HEK293 (cell line): ENCODE measurements around the gene CEACAM19.
A peak's percentile ranks its signal among the peaks of the same experiment; 100 is the strongest.

Source experiments
- EGR2 ChIP-seq: fragments of 450-650 bp; formaldehyde crosslinking; IDR thresholded peaks from 2 replicates; pipeline ENCODE4 v1.5.1; 2016; ENCODE audit warnings: low read depth, missing biosample characterization, missing genetic modification characterization
- HIC1 ChIP-seq: fragments of 450-650 bp; formaldehyde crosslinking; IDR thresholded peaks from 2 replicates; pipeline ENCODE4 v1.5.1; 2016; ENCODE audit warnings: missing biosample characterization, missing genetic modification characterization
- KLF17 ChIP-seq: fragments of 450-650 bp; formaldehyde crosslinking; IDR thresholded peaks from 2 replicates; pipeline ENCODE4 v1.5.1; 2016; ENCODE audit warnings: missing biosample characterization, missing genetic modification characterization
- KLF7 ChIP-seq: fragments of 450-650 bp; formaldehyde crosslinking; IDR thresholded peaks from 2 replicates; pipeline ENCODE4 v1.5.1; 2016; ENCODE audit warnings: missing biosample characterization, missing genetic modification characterization, borderline replicate concordance
- REST ChIP-seq: fragments of 450-650 bp; formaldehyde crosslinking; IDR thresholded peaks from 2 replicates; pipeline ENCODE4 v1.5.1; 2016; ENCODE audit warnings: missing biosample characterization, missing genetic modification characterization
- ZBTB48 ChIP-seq: fragments of 450-650 bp; formaldehyde crosslinking; IDR thresholded peaks from 2 replicates; pipeline ENCODE4 v1.5.1; 2016; ENCODE audit warnings: missing biosample characterization, missing genetic modification characterization
- ZBTB7A ChIP-seq: fragments of 450-650 bp; formaldehyde crosslinking; IDR thresholded peaks from 2 replicates; pipeline ENCODE4 v1.5.1; 2016; ENCODE audit warnings: low read depth, missing biosample characterization, missing genetic modification characterization
- ZIC2 ChIP-seq: fragments of 450-650 bp; formaldehyde crosslinking; IDR thresholded peaks from 2 replicates; pipeline ENCODE4 v1.5.1; 2016; ENCODE audit warnings: missing biosample characterization, missing genetic modification characterization
- ZNF10 ChIP-seq: fragments of 450-650 bp; formaldehyde crosslinking; IDR thresholded peaks from 2 replicates; pipeline ENCODE4 v1.5.1; 2017; ENCODE audit warnings: missing biosample characterization, missing genetic modification characterization
- ZNF18 ChIP-seq: fragments of 450-650 bp; formaldehyde crosslinking; IDR thresholded peaks from 2 replicates; pipeline ENCODE4 v1.5.1; 2016; ENCODE audit warnings: missing biosample characterization, missing genetic modification characterization
- ZNF221 ChIP-seq: fragments of 450-650 bp; formaldehyde crosslinking; IDR thresholded peaks from 2 replicates; pipeline ENCODE4 v1.5.1; 2017; ENCODE audit warnings: missing biosample characterization, missing genetic modification characterization, borderline replicate concordance
- ZNF239 ChIP-seq: fragments of 450-650 bp; formaldehyde crosslinking; IDR thresholded peaks from 2 replicates; pipeline ENCODE4 v1.5.1; 2016; ENCODE audit warnings: missing biosample characterization, missing genetic modification characterization
- ZNF248 ChIP-seq: fragments of 450-650 bp; formaldehyde crosslinking; IDR thresholded peaks from 2 replicates; pipeline ENCODE4 v1.5.1; 2017; ENCODE audit warnings: missing biosample characterization, missing genetic modification characterization
- ZNF274 ChIP-seq, 2 experiments: fragments of 200-500 bp in 1 of 2; fragments of 450-650 bp in 1 of 2; sonication (Bioruptor generic) in 1 of 2; formaldehyde crosslinking in 1 of 2; IDR thresholded peaks; 2 replicates each; pipeline versions ENCODE4 v1.5.1 to v1.6.1; 2014 to 2016; ENCODE audit warnings: borderline replicate concordance in 1 of 2, inconsistent platforms in 1 of 2, low read length in 1 of 2, missing biosample characterization in 1 of 2, missing genetic modification characterization in 1 of 2
- ZNF324 ChIP-seq: fragments of 450-650 bp; formaldehyde crosslinking; IDR thresholded peaks from 2 replicates; pipeline ENCODE4 v1.5.1; 2016; ENCODE audit warnings: missing biosample characterization, missing genetic modification characterization
- ZNF501 ChIP-seq: fragments of 450-650 bp; formaldehyde crosslinking; IDR thresholded peaks from 2 replicates; pipeline ENCODE4 v1.5.1; 2016; ENCODE audit warnings: missing biosample characterization, missing genetic modification characterization
- ZNF560 ChIP-seq: fragments of 450-650 bp; formaldehyde crosslinking; IDR thresholded peaks from 2 replicates; pipeline ENCODE4 v1.5.1; 2017; ENCODE audit warnings: missing biosample characterization, missing genetic modification characterization, borderline replicate concordance
- ZNF580 ChIP-seq: fragments of 450-650 bp; formaldehyde crosslinking; IDR thresholded peaks from 2 replicates; pipeline ENCODE4 v1.5.1; 2016; ENCODE audit warnings: missing biosample characterization, missing genetic modification characterization
- ZNF600 ChIP-seq: fragments of 450-650 bp; formaldehyde crosslinking; IDR thresholded peaks from 2 replicates; pipeline ENCODE4 v1.5.1; 2016; ENCODE audit warnings: missing biosample characterization, missing genetic modification characterization
- ZNF645 ChIP-seq: fragments of 450-650 bp; formaldehyde crosslinking; IDR thresholded peaks from 2 replicates; pipeline ENCODE4; 2016; ENCODE audit warnings: missing biosample characterization, missing genetic modification characterization
- ZNF654 ChIP-seq: fragments of 450-650 bp; formaldehyde crosslinking; IDR thresholded peaks from 2 replicates; pipeline ENCODE4 v1.5.1; 2016; ENCODE audit warnings: low read depth, missing biosample characterization, missing genetic modification characterization
- ZNF701 ChIP-seq: fragments of 450-650 bp; formaldehyde crosslinking; IDR thresholded peaks from 2 replicates; pipeline ENCODE4 v1.5.1; 2016; ENCODE audit warnings: missing biosample characterization, missing genetic modification characterization
- ZNF707 ChIP-seq: fragments of 450-650 bp; formaldehyde crosslinking; IDR thresholded peaks from 2 replicates; pipeline ENCODE4 v1.5.1; 2016; ENCODE audit warnings: missing biosample characterization, missing genetic modification characterization
- ZNF768 ChIP-seq: fragments of 450-650 bp; formaldehyde crosslinking; IDR thresholded peaks from 2 replicates; pipeline ENCODE4 v1.5.1; 2018; ENCODE audit warnings: missing biosample characterization, mild to moderate bottlenecking, missing genetic modification characterization
- ZNF776 ChIP-seq: fragments of 450-650 bp; formaldehyde crosslinking; IDR thresholded peaks from 2 replicates; pipeline ENCODE4 v1.5.0; 2017; ENCODE audit warnings: missing biosample characterization, missing genetic modification characterization, borderline replicate concordance
- ZNF791 ChIP-seq: fragments of 450-650 bp; formaldehyde crosslinking; IDR thresholded peaks from 2 replicates; pipeline ENCODE4 v1.5.1; 2016; ENCODE audit warnings: missing biosample characterization, missing genetic modification characterization
- ZSCAN23 ChIP-seq: fragments of 450-650 bp; formaldehyde crosslinking; IDR thresholded peaks from 2 replicates; pipeline ENCODE4 v1.5.1; 2016; ENCODE audit warnings: missing biosample characterization, missing genetic modification characterization

The CEACAM19 gene

GRCh38 chr19:44643605-44644401 lies 27.5 kb upstream of the CEACAM19 start, which contains the start of gene PVR (continued):
- no peak for TF ChIP-seq ZBTB7A (tag by site-specific recombination)
- peak; percentile 44 for TF ChIP-seq ZIC2
- no peak for TF ChIP-seq ZNF580 (tag by site-specific recombination)
- no peak for TF ChIP-seq ZNF791 (tag by site-specific recombination)
- TF ChIP-seq ZNF501, result peak; percentile 39; the same call in 1 of the 2 replicates
- no peak for TF ChIP-seq ZNF600
- no peak for TF ChIP-seq EGR2
- no peak for TF ChIP-seq ZNF707 (tag by site-specific recombination)
- no peak for TF ChIP-seq ZNF239 (tag by site-specific recombination)
- 0 out of 2 replicates have a peak, but pooled peaks have one; percentile 6 for TF ChIP-seq REST (tag by site-specific recombination)
- no peak for TF ChIP-seq ZSCAN23 (tag by site-specific recombination)
- TF ChIP-seq ZNF18 (tag by site-specific recombination), result no peak
- TF ChIP-seq ZNF10 (tag by site-specific recombination), result no peak
- no peak for TF ChIP-seq KLF7 (tag by site-specific recombination)
- no peak for TF ChIP-seq ZNF645 (tag by site-specific recombination)
- TF ChIP-seq ZNF324 (tag by site-specific recombination), result no peak
- TF ChIP-seq ZNF768 (tag by site-specific recombination), result no peak
- no peak for TF ChIP-seq ZNF248 (tag by site-specific recombination)
- no peak for TF ChIP-seq ZNF560
- TF ChIP-seq ZNF776 (tag by site-specific recombination), result no peak
- no peak for TF ChIP-seq ZNF274 (IDR thresholded peaks at IDR 0.05; ENCODE audit: low read length)
- peak; percentile 21; the same call in 1 of the 2 replicates for TF ChIP-seq ZNF274 (tag by site-specific recombination; IDR thresholded peaks at IDR 0.05; ENCODE audit: borderline replicate concordance)
- no peak for TF ChIP-seq ZNF654
- TF ChIP-seq ZNF221 (tag by site-specific recombination), result no peak
- TF ChIP-seq ZNF701, result no peak
- TF ChIP-seq HIC1, result no peak
- TF ChIP-seq ZBTB48 (tag by site-specific recombination), result peak; percentile 11; the same call in 1 of the 2 replicates
- TF ChIP-seq KLF17 (tag by site-specific recombination), result peak; percentile 38; the same call in 1 of the 2 replicates
